Kasumi-1 (cell line): ENCODE measurements around the gene INO80E.

Experiments used
- DNase-seq, 2 experiments: peaks; one replicate each; lab custom pipeline; 2025; lab: John Stamatoyannopoulos, UW

INO80E gene

DNA sequence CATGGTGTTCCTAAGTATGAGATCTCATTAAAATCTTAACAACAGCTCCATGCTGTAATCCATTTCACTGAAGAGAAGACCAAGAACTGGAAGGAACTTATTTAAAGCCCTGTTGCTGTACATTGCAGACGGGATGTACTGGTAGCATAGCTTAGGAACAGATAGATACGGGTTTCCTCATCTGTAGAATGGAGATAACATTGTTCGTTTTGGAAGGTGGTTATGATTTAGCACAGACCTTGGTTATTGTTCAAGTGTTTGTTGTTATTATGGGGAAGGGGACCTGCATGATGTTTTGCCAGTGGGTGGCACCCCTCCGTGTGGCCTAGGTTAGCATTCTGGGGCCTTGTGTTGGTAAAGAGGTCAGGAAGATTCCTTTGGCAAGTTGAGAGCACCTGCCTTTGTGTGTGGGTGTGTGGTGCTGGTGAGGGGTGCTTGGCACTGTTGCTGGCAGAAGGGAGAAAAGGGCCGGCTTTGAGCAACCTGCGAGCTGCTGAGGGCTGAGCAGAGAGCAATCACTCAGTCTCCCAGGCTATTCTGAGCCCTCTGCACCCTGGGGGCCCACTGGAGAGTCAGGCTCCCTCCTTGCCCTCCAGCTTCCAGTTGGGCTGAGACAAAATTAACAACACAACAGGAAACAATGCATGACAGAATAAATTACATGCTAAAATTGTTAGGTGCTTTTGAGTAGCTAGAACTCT lies 20.1 kb upstream of the INO80E start:
- no peak for DNase-seq

DNA sequence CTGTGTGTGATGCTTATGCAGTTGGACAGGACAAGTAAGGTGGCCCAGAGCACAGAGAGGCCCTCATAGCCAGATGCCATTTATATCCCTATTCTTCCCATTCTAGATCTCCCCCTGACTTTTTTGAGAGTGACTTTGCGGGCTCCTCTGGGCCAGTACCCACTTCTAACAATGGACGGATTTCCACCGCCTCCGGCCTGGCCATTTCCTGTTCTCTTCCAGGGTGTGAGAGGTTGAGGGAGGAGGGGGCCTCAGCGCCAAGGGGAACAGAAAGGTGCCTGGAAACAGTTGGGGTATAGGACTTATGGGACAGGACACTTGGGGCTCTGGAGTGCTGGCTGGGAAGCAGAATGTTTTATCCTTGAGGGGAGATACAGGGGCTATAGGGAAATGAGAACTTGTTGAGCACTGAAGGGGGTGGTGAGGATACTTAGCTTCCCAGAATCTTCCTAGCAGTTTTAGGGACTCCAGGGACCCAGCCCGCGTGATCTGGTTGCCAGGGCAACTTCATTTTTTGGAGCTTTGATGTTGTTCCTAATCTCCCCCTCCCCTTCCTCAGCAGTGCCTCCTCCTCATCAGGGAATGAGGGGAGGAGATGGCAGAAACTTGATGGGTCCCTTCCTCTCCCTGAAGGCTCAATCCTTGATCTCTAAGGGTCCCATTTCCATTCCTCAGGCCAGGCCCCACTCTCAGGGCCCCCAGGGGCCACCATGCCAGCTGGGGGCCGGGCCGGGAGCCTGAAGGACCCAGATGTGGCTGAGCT lies 18.8 kb upstream of the INO80E start:
- no peak for DNase-seq

DNA sequence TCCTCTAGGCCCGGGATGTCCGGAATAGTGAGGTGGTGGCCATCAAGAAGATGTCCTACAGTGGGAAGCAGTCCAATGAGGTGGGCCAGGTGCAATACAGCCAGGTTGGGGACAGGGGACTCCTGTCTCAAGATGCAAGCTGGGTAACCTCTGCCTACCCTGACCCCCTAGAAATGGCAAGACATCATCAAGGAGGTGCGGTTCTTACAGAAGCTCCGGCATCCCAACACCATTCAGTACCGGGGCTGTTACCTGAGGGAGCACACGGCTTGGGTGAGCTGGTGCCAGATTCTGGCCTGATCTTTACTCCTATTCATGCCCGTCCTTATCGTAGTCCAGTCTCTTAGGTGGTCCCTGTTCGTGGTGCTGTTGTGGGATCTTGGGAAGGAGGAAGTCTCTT lies 18.0 kb upstream of the INO80E start:
- no peak for DNase-seq

DNA sequence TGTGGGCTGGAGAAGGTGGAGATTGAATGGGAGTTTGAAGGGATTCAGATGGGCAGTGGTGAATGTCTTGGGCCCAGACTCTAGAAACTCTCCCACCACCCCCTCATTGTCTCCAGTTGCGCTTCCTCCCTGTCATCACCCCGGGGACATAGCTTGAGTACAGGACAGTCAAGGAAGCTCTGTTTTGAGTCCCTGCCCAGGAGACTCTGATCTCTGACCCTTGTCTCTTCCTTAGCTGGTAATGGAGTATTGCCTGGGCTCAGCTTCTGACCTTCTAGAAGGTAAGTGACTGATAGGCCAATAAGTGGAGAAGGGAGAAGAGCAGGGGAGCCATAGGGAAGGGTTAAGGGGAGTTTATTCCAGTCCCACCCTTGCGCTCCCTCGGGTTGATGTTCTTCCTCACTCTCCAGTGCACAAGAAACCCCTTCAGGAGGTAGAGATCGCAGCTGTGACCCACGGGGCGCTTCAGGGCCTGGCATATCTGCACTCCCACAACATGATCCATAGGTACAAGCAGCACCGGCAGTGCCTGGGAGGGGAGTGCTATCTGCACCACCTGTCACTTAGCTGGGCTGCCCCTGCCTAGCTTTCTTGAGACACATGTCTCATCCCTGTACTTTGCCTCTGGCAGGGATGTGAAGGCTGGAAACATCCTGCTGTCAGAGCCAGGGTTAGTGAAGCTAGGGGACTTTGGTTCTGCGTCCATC lies 17.3 kb upstream of the INO80E start:
- no peak for DNase-seq

DNA sequence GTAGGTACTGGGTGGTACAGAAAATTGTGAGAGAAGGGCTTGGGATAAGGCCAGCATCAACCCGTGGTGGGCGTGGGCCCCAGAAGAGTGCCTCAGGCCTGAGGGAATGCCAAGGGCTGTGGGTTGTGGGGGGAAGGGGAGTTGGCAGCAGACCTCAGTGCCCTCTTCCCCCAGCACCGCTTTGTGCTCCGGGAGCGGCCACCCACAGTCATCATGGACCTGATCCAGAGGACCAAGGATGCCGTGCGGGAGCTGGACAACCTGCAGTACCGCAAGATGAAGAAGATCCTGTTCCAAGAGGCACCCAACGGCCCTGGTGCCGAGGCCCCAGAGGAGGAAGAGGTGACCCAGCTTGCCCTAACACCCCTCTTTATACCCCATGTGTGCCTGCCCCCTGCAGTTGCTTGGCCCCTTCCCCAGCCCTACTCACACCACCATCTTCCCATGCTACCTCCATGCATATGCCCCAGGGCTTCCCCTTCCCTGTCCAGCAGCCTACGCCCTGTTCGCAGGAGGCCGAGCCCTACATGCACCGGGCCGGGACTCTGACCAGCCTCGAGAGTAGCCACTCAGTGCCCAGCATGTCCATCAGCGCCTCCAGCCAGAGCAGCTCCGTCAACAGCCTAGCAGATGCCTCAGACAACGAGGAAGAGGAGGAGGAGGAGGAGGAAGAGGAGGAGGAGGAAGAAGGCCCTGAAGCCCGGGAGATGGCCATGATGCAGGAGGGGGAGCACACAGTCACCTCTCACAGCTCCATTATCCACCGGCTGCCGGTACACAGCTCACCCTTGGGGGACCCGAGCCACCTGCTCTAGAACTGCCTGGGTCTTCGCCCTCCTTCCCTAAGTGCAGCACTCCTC lies 13.3 kb upstream of the INO80E start:
- no peak for DNase-seq

DNA sequence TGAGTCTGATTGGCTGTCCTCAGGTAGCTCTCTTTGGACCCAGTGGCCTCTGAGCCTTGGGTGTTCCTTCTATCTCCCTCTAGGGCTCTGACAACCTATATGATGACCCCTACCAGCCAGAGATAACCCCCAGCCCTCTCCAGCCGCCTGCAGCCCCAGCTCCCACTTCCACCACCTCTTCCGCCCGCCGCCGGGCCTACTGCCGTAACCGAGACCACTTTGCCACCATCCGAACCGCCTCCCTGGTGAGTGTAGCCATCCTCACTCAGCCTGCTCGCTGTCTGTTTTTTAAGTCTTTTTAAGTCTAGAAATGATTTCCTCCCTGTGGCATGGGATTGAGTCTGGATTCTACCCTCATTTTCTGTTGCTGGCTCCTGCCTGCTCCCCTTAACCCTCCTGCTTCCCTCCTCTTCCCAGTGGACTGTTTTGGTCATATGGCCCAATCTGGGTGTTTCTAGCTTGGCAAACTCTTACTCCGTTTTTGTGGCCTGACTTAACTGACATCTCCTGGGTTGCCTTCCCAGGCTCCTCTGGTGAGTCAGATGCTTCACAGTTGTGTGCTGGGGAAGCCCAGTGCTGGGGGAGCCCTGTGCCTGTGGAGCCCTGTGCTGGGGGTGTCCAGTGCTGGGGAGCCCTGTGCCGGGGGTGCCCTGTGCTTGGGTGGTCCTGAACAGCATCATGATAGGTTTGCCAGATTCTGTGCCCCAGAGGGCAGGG lies 12.5 kb upstream of the INO80E start:
- no peak for DNase-seq

DNA sequence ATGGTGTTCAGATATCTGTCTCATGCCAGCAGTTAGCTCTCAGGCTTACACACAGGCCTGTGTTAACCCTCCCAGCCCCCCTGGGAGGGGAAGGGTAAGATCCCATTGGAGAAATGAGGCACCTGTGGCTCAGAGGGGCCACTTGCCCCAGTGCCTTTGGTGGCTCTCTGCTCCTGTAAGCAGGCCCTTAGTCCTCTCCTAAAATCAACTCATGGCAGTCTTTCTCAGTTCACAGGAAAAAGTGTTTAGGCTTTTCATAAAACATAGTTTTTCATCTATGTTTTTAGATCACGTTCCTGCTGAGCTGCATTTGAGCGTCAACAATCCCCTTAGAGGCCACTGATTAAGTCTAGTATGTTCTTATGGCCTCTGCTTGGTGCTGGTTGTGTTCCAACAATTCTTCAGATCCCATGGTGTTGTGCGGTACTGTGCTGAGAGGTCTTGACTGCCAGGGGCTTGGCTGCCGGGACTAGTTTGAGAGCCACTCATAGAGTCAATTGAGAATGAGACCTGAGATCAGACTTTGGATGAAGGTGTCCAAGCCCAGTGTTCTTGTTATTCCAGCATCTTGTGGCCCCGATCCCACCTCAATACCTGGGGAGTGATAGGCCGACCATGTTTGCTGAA lies 11.8 kb upstream of the INO80E start:
- no peak for DNase-seq

DNA sequence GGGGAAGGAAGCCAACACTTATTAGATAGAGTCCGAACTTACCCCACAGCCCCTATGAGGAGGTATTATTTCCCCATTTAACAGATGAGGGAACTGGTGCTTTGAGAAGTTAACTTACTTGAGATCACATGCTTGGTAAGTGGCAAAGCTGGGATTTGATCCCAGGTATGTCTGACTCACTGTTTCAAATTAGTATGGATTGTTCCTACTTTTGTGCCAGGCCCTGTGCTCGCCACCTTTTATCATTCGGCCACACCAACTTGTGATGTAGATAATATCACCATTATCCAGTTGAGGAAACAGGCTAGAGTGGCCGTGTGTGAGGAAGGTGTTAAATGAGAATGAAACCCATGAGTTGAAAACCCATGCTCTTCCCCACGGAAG lies 11.3 kb upstream of the INO80E start:
- DNase-seq = no peak

DNA sequence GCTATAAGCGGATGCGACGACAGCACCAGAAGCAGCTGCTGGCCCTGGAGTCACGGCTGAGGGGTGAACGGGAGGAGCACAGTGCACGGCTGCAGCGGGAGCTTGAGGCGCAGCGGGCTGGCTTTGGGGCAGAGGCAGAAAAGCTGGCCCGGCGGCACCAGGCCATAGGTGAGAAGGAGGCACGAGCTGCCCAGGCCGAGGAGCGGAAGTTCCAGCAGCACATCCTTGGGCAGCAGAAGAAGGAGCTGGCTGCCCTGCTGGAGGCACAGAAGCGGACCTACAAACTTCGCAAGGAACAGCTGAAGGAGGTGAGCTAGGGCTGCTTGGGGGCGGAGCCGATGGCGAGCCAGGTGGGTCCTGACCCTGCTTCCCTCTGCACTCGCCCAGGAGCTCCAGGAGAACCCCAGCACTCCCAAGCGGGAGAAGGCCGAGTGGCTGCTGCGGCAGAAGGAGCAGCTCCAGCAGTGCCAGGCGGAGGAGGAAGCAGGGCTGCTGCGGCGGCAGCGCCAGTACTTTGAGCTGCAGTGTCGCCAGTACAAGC lies 10.7 kb upstream of the INO80E start:
- no peak for DNase-seq

DNA sequence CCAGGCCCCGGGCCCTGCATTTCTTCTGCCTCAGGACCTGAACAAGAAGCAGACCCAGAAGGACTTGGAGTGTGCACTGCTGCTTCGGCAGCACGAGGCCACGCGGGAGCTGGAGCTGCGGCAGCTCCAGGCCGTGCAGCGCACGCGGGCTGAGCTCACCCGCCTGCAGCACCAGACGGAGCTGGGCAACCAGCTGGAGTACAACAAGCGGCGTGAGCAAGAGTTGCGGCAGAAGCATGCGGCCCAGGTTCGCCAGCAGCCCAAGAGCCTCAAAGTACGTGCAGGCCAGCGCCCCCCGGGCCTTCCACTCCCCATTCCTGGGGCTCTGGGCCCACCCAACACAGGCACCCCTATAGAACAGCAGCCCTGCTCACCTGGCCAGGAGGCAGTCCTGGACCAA lies 9.8 kb upstream of the INO80E start:
- no peak for DNase-seq

DNA sequence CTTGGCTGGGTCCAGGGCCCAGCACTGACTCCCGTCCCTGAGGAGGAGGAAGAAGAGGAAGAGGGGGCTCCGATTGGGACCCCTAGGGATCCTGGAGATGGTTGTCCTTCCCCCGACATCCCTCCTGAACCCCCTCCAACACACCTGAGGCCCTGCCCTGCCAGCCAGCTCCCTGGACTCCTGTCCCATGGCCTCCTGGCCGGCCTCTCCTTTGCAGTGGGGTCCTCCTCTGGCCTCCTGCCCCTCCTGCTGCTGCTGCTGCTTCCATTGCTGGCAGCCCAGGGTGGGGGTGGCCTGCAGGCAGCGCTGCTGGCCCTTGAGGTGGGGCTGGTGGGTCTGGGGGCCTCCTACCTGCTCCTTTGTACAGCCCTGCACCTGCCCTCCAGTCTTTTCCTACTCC lies 9.1 kb upstream of the INO80E start:
- DNase-seq = no peak

DNA sequence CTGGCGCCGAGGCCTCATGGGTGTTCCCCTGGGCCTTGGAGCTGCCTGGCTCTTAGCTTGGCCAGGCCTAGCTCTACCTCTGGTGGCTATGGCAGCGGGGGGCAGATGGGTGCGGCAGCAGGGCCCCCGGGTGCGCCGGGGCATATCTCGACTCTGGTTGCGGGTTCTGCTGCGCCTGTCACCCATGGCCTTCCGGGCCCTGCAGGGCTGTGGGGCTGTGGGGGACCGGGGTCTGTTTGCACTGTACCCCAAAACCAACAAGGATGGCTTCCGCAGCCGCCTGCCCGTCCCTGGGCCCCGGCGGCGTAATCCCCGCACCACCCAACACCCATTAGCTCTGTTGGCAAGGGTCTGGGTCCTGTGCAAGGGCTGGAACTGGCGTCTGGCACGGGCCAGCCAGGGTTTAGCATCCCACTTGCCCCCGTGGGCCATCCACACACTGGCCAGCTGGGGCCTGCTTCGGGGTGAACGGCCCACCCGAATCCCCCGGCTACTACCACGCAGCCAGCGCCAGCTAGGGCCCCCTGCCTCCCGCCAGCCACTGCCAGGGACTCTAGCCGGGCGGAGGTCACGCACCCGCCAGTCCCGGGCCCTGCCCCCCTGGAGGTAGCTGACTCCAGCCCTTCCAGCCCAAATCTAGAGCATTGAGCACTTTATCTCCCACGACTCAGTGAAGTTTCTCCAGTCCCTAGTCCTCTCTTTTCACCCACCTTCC lies 8.5 kb upstream of the INO80E start:
- no peak for DNase-seq

DNA sequence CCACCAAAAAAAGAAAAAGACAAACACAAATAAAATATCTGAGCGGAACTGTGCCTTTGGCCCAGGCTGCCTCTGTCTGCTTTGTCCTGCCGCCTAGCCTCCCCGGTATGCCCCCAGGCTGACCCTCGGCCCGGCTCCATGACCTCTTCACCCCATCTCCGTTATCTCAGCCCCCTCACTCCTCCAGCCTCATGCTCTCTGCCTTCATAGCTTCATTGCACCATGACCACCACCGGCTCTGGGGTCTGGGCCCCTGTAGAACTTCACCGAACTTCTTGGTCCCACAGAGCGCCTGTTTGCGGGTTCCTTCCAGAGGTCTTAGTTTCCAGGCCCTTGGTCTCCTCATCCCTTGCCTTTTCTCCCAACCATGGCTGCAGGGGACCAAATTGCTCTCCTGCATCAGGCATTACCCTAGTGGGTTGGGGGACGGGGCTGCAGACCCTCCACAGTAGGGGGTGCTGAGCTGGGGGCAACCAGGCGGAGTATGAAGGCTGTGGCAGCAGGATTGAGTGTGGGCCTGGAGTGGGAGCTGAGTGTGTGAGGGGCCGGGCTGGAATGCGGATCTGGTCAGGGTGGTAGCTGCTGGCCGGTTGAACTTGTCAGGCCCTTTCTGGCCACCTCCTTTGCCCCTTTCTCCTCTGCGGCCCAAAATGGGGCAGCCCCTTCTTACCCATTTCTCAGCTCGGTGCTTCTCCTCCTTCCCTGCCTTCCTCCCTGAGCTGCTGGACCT lies 7.5 kb upstream of the INO80E start:
- no peak for DNase-seq

DNA sequence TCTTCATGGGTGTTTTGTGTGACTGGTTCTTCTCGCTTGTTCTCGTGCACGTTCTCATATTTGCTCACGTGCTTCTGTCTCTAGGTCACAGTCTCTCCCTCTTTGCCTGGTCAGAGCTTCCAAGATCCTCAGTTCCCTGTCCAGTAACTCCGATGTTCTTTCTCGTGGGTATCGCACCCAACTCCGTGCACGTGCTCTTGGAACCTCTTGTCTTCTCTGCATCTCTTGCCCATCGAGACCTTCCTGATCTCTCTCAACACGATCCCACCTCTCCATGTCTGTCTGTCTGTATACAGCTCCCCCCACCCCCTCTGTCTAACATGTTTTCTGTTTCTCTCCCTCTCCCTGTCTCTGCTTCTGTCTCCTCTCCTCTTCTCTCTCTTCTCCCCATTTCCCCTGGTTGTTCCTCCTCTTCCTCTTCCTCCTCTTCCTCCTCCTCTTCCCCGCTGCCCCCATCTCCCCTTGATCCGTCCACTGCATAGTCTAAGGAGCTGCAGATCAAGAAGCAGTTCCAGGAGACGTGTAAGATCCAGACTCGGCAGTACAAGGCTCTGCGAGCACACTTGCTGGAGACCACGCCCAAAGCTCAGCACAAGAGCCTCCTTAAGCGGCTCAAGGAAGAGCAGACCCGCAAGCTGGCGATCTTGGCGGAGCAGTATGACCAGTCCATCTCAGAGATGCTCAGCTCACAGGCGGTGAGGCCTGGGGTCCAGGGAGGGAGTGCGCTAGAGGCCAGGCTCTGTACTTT lies 6.8 kb upstream of the INO80E start:
- DNase-seq = no peak

DNA sequence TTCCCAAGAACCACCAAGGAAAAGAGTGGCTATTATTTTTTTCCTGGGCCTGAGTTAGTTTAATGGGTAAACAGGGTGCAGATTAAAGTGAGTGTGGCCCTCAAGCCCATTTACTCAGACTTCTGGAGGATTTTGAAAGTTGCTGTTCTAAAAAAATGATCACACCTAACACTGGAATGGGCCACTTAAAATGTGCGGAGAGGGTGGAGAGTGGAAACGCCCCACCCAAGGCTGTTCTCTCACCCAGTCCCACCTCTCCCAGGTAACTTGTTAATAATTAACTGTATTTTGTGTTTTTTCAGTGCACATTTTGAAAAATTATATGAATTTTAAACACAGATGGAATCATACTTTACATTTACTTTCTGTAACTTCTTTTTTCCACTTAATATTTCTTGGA lies 6.0 kb upstream of the INO80E start:
- DNase-seq = no peak

DNA sequence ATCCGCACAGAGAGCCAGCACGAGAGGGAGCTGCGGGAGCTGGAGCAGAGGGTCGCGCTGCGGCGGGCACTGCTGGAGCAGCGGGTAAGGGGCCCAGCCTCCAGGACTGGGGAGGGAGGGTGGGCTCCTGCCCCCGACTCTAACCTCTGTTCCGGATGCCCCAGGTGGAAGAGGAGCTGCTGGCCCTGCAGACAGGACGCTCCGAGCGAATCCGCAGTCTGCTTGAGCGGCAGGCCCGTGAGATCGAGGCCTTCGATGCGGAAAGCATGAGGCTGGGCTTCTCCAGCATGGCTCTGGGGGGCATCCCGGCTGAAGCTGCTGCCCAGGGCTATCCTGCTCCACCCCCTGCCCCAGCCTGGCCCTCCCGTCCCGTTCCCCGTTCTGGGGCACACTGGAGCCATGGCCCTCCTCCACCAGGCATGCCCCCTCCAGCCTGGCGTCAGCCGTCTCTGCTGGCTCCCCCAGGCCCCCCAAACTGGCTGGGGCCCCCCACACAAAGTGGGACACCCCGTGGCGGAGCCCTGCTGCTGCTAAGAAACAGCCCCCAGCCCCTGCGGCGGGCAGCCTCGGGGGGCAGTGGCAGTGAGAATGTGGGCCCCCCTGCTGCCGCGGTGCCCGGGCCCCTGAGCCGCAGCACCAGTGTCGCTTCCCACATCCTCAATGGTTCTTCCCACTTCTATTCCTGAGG lies 5.0 kb upstream of the INO80E start:
- no peak for DNase-seq

DNA sequence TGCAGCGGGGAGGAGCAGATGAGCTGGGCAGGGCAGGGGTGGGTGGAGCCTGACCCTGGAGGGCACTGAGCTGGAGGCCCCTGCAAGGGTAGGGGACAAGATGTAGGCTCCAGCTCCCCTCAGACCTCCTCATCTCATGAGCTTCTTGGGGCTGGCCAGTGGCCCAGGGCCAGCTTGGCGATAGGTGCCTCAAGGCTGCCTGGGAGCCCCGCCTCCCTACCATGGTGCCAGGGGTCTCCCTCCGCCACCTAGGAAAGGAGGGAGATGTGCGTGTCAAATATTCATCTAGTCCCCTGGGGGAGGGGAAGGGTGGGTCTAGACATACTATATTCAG lies 4.5 kb upstream of the INO80E start:
- DNase-seq = no peak

DNA sequence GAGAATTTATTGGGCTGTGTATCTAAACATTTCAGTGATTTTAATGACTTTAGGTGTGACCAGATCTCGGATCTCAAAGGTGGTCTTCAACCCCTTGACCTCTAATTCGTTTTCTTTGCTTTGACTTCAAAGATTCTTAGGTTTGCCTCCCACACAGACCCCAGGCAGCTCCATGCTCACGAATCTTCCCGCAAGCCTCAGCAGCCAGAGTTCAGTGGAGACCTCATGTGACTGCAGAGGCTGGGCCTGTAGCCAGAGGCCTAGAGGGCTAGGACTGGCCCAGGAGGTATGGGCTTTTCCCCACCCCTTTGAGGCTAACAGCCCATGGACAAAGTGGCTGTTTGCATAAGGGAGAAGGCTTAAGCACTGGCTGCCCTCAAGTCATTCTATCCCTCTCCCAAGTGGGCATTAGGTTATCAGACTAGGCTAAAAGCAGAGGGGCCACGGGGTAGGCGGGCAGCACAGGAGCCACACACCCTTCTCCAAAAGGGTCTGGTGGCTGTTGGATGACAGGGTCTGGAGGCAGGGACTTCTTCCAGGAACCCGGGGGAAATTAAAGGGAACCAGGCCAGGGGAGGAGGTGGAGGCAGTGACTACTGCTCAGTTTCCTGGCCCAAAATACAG lies 3.6 kb upstream of the INO80E start:
- no peak for DNase-seq
